AG10803 (cell line): ENCODE measurements around the gene UBE2D1.
A peak's percentile ranks its signal among the peaks of the same experiment; 100 is the strongest.

Source experiments
- DNase-seq: peaks from one replicate; pipeline ENCODE4 v3.0.0; 2010; ENCODE audit warnings: low read depth
- H3K4me3 ChIP-seq: 2 replicates; pipeline ENCODE4 v1.5.1; 2011; ENCODE audit warnings: mild to moderate bottlenecking, low read length, control low read depth
- TF ChIP-seq, protein P1 (sequence below): conservative IDR thresholded peaks from 2 replicates; pipeline ENCODE4 v1.5.1; 2011; ENCODE audit warnings: mild to moderate bottlenecking, low read length, control low read depth, inconsistent platforms

UBE2D1 gene

DNA sequence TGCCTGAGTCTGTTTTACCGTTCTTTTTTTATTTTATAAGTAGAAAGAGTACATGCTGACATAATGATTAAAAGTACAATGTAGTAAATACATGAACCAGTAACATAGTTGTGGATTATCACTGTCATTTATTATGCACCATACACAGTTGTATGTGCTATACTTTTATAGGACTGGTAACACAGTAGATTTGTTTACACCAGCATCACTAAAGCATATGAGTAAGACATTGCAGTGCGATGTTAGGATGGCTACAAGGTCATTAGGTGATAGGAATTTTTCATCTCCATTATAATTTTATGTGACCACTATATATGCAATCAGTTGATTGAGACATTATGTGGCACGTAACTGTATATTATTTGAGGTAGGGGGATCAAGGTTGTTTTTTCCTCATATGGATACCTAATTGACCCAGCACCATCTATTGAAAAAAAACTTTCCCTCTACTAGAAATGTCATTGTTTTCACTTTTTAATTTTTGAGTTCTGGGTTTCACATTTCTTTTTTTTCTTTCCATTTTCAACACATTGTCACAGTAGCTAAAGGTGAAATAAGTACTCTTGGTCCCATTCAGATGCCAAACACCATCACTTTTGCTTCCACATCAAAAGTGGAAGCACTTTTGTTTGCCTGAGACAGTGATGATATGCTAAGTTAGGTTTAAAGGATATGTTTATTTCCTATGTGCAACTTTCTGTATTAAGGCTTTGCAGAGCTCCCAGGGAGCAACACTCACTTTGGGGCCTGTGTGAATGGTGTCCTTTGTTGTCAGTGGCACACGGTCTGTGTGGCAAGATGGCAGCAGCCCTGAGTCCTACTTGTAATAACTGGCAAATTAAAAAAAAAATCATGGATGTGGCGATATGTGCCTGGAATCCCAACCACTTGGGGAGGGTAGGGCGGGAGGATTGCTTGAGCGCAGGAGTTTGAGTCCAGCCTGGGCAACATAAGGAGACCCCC is 17.1 kb downstream of the UBE2D1 start:
- TF ChIP-seq, protein P1, sequence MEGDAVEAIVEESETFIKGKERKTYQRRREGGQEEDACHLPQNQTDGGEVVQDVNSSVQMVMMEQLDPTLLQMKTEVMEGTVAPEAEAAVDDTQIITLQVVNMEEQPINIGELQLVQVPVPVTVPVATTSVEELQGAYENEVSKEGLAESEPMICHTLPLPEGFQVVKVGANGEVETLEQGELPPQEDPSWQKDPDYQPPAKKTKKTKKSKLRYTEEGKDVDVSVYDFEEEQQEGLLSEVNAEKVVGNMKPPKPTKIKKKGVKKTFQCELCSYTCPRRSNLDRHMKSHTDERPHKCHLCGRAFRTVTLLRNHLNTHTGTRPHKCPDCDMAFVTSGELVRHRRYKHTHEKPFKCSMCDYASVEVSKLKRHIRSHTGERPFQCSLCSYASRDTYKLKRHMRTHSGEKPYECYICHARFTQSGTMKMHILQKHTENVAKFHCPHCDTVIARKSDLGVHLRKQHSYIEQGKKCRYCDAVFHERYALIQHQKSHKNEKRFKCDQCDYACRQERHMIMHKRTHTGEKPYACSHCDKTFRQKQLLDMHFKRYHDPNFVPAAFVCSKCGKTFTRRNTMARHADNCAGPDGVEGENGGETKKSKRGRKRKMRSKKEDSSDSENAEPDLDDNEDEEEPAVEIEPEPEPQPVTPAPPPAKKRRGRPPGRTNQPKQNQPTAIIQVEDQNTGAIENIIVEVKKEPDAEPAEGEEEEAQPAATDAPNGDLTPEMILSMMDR = no peak
- no peak for DNase-seq
- no peak overlapping the region for H3K4me3 ChIP-seq

DNA sequence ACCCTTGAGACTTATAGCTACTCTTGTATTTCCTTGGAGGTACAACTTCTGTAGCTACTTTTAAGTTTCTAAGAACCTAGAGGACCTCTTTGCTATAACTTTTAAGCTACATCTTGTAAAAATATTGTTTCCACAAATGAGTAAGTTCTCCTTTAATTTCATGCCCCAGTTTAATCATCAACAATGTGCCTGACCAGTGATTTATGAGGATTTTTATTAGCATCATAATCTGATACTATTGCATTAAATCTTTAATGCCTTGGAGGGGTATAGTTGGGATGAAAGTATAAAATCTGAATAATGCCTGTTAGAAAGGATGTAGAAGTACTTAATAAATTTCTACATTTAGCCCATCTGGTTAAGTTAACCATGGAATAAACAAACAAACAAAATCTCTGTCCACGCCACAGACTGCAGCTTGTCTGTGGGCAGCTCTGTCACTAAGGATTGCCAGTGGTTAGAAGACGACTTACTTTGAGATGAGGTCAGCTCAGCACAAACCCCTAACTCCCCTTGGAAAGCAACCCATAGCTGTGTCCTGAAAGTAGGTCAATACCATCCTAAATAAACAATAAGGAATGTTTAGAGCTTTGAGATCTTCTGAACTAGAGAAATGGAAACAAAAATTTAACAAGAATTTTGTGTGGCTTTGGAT is 18.3 kb downstream of the UBE2D1 start:
- TF ChIP-seq, protein P1 = no peak
- peak; percentile 42 for DNase-seq
- no peak overlapping the region for H3K4me3 ChIP-seq

DNA sequence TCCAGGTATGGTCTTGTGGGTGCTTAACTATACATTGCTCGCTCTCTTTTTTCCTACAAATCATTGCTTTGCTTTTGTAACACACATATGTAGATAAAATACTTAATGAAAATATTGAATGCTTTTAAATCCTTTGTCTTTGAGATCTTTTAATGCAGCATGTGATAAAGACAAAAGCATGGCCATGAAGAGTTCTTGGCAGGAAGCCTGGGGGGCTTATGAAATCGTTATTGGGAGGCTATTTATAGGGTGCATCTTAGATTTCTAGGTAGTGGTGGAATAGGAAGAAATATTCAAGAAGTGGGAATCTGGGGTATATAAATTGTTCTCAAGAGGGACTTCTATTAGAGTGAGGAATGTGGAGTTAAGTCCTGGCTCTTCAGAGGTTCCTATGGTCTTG is 21.9 kb downstream of the UBE2D1 start:
- no peak for DNase-seq
- TF ChIP-seq, protein P1 = no peak
- H3K4me3 ChIP-seq = no peak overlapping the region

DNA sequence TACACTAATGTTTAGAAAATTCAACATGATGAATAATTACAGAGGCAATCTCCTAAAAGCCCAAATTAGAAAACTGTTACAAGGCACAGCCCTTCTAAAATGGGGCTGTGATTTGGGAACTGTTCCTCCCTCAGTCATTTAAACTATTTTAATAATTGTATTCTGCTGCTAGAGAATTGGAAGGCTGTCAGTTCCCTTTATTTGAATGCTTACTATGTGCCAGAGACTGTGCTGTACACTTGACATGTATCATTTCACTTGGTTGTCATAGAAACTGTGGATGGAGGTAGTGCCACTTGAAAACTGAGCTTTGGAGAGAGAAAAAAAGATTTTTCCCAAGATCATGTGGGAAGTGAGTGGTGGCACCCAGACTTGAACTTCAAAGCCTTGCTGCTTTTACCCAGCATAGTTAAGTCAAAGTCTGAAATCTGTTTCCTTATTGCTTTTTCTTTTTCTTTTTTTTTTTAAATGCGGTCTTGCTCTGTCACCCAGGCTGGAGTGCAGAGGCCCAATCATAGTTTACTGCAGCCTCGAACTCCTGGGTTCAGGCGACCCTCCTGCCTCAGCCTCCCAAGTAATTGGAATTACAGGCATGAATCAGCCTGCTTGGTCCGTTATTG is 23.6 kb downstream of the UBE2D1 start:
- TF ChIP-seq, protein P1 = no peak
- no peak for DNase-seq
- H3K4me3 ChIP-seq = no peak overlapping the region

DNA sequence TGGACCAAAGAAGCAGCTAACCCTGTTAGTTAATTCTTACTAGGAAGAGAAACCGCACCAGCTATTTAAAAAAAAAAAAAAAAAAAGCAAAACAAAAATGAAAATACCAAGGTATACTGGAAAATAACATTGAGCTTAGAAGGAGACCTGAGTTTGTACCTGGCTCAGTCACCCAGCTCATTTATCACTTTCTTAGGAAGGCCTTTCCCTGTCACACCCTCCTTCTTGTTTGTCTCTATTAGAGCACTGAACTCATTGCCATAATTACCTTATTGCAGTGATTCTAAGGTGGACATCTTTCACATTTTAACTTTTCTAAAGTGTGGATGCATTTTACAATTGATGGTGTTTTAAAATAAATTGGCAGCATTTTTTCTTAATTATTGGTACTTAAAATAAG is 24.1 kb downstream of the UBE2D1 start:
- no peak overlapping the region for H3K4me3 ChIP-seq
- DNase-seq = no peak
- TF ChIP-seq, protein P1 = no peak

DNA sequence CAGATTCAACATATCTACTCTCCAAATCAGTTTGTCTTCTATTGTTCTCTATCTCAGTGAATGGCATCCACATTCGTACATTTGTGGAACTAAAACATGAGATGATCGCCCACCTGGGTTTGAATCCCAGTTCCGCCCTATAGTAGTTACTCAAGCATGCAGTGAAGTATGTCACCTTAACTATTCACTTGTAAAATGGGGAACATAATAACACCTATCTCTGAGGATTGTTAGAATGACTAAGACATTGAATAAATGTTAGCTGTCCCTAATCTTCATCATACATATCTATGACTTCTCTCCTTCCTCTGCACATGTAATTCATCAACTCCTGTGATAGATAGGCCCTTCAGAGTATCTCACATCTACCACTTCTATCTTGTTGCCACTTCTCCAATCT is 24.7 kb downstream of the UBE2D1 start:
- no peak overlapping the region for H3K4me3 ChIP-seq
- DNase-seq = no peak
- TF ChIP-seq, protein P1 = no peak
